PC-3 (cell line): ENCODE results near the gene TTLL12. TPM values are rescaled to one million over a fixed set of nuclear protein-coding genes. Genes with fewer than 3 reads are reported as not detected.

Experiments
- ATAC-seq: fragments of 200-7000 bp; cut with Tn5 transposase; 2 replicates; pipeline ENCODE4 v1.9.1; 2020; ENCODE audit warnings: mild to moderate bottlenecking, moderate library complexity
- BruUV-seq: library from RNA; stranded (reverse); fragments of 400-500 nt; replicated peaks from 2 replicates; lab custom pipeline; 2021; lab: Mats Ljungman, UMichigan
- CTCF ChIA-PET: fragments of 300-600 bp; sonication (Branson Sonifier 250); formaldehyde crosslinking; loops from one replicate; lab custom pipeline; 2022; ENCODE audit warnings: antibody characterized with exemption; lab: Charles Lee
- POLR2A ChIA-PET: fragments of 300-600 bp; sonication (Branson Sonifier 250); formaldehyde crosslinking; loops from one replicate; lab custom pipeline; 2022; ENCODE audit warnings: antibody characterized with exemption; ENCODE audit not compliant: unreplicated experiment; lab: Charles Lee
- DNase-seq: peaks from one replicate; pipeline ENCODE4 v3.0.0-alpha.2; 2015
- H2AFZ ChIP-seq: fragments of 300-600 bp; sonication (generic); 2 replicates; pipeline ENCODE4 v1.6.0; 2016; ENCODE audit warnings: antibody characterized with exemption, low read length
- H3F3A ChIP-seq: fragments of 300-600 bp; sonication (generic); one replicate; pipeline ENCODE4 v1.6.0; 2017; ENCODE audit warnings: antibody characterized with exemption, low read length, control low read depth, mild to moderate bottlenecking; ENCODE audit not compliant: unreplicated experiment
- H3K27ac ChIP-seq: fragments of 300-600 bp; sonication (generic); 2 replicates; pipeline ENCODE4 v1.5.1; 2016; ENCODE audit warnings: mild to moderate bottlenecking, low read length
- H3K27me3 ChIP-seq: fragments of 300-600 bp; sonication (generic); 2 replicates; pipeline ENCODE4 v1.6.1; 2016; ENCODE audit warnings: low read length, mixed read lengths
- H3K36me3 ChIP-seq: fragments of 300-600 bp; sonication (generic); 2 replicates; pipeline ENCODE4 v1.6.1; 2016; ENCODE audit warnings: low read depth, mixed run types, low read length, mixed read lengths
- H3K4me1 ChIP-seq: fragments of 300-600 bp; sonication (generic); 2 replicates; pipeline ENCODE4 v1.5.1; 2016; ENCODE audit warnings: low read length; ENCODE audit not compliant: insufficient read depth
- H3K4me2 ChIP-seq: fragments of 300-600 bp; sonication (generic); 2 replicates; pipeline ENCODE4 v1.6.0; 2016; ENCODE audit warnings: low read length
- H3K4me3 ChIP-seq: fragments of 300-600 bp; sonication (generic); 2 replicates; pipeline ENCODE4 v1.5.1; 2016; ENCODE audit warnings: mild to moderate bottlenecking, low read length, mixed read lengths
- H3K79me2 ChIP-seq: fragments of 300-600 bp; sonication (generic); 2 replicates; pipeline ENCODE4 v1.6.1; 2017; ENCODE audit warnings: low read length, mixed read lengths
- H3K9ac ChIP-seq: fragments of 300-600 bp; sonication (generic); 2 replicates; pipeline ENCODE4 v1.6.0; 2016; ENCODE audit warnings: mild to moderate bottlenecking, low read length
- H3K9me2 ChIP-seq: fragments of 300-600 bp; sonication (generic); replicated peaks from 2 replicates; pipeline ENCODE4 v1.6.1; 2016; ENCODE audit warnings: mixed run types, low read length, mixed read lengths
- H3K9me3 ChIP-seq: fragments of 300-600 bp; sonication (generic); 2 replicates; pipeline ENCODE4 v1.6.1; 2016; ENCODE audit warnings: low read length, mixed read lengths
- H4K20me1 ChIP-seq: fragments of 300-600 bp; sonication (generic); 2 replicates; pipeline ENCODE4 v1.6.1; 2016; ENCODE audit warnings: low read length, mixed read lengths
- CTCF ChIP-seq: fragments of 300-600 bp; sonication (generic); conservative IDR thresholded peaks from 2 replicates; pipeline ENCODE4 v1.5.1; 2017; ENCODE audit warnings: antibody characterized with exemption, low read depth, mild to moderate bottlenecking, low read length
- EZH2 ChIP-seq: fragments of 300-600 bp; sonication (generic); IDR thresholded peaks from one replicate; pipeline ENCODE4 v1.6.1; 2017; ENCODE audit warnings: antibody characterized with exemption, mild to moderate bottlenecking, low read length; ENCODE audit not compliant: unreplicated experiment
- EZH2phosphoT487 ChIP-seq: fragments of 300-600 bp; sonication (generic); IDR thresholded peaks from 2 replicates; pipeline ENCODE4 v1.6.1; 2018; ENCODE audit warnings: mild to moderate bottlenecking, antibody characterized with exemption, low read length, borderline replicate concordance
- intact Hi-C: fragments of 100-400 bp; cut with micrococcal nuclease; formaldehyde crosslinking; loops from 2 replicates; pipeline ENCODE4 v1.9.0; 2023
- total RNA-seq: library from RNA; depleted of rRNA; stranded (reverse); fragments of >200 nt; gene quantifications from 2 replicates; pipeline ENCODE4 v1.2.3, GENCODE V29; 2014

Gene TTLL12
- total RNA-seq, 1 experiment from 2014 or later: 48.9 TPM

DNA sequence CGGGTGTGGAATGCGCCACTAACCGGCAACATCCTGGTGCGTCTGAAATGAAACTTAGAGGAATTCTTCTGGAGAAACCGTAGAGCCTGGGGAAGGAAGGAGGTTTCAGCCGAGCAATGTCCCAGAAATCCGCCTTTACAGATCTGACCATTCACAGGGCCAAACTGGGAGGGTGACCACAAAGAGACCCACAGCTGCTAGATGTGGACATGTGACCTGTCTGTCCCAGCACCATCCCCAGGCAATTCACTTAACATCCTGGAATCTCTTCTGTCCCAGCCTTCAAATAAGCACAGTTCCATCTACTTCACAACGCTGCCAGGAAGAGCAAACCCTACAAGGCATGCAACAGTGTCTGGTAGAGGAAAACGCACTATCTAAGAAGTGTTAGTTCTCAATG is 53.5 kb downstream of the TTLL12 start:
- peaks cover 5% of the 10 kb centered on the region for H3K79me2 ChIP-seq
- no peak overlapping the region for H3K4me2 ChIP-seq
- H2AFZ ChIP-seq: no peak overlapping the region
- TF ChIP-seq EZH2phosphoT487 (no peak), CTCF (no peak)
- no peak overlapping the region for H3K4me3 ChIP-seq
- no peaks in the 10 kb centered on the region for H3F3A ChIP-seq
- H3K27me3 ChIP-seq: no peaks in the 10 kb centered on the region
- H4K20me1 ChIP-seq: no peaks in the 10 kb centered on the region
- H3K36me3 ChIP-seq: peaks cover 8% of the 10 kb centered on the region
- no peak for DNase-seq
- peaks cover 13% of the 10 kb centered on the region for H3K4me1 ChIP-seq
- BruUV-seq: no TSS peak
- ChIA-PET CTCF (no interaction called here), POLR2A (no interaction called here)
- H3K9me3 ChIP-seq: no peaks in the 10 kb centered on the region
- H3K9me2 ChIP-seq: no peaks in the 10 kb centered on the region
- no peak overlapping the region for H3K9ac ChIP-seq
- no peak for ATAC-seq
- H3K27ac ChIP-seq: no peak overlapping the region
- intact Hi-C loops: no loop called here

DNA sequence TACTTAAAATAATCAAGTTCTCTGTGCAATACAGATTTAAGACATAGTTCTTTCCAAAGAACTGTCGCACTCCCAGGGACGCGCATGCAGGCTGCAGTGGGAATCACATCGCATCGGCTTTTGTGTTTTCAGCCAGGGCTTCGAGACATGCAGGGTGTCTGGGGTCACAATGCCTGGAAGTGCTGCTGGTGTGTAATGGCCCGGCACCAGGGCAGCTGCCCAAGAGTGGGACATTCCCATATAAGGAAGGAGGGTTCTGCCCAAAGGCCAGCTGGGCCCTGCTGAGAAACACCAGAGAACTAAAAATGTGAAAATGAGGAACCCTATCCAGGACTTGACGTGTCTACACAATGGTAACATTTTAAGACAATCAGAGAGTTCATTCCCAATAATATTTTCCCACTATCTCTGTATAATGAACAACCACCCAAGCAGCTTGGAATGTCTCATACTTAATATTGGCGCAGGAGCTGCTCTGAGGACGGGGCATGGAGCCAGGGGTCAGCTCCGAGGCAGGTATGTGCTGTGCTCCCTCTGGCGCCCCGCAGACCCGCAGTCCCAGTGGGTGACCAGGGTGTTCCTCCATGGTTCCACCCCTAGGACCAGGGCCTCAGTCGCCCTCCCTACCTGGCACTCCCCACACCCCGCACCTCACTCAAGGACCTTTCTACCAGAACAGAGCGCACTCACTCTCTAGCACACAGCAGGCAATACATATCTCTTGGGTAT is 55.0 kb downstream of the TTLL12 start:
- H3K9ac ChIP-seq: no peak overlapping the region
- peaks cover 8% of the 10 kb centered on the region for H3K36me3 ChIP-seq
- no peak overlapping the region for H3K27ac ChIP-seq
- H4K20me1 ChIP-seq: no peaks in the 10 kb centered on the region
- H3F3A ChIP-seq: no peaks in the 10 kb centered on the region
- ATAC-seq: no peak
- H3K9me2 ChIP-seq: no peaks in the 10 kb centered on the region
- BruUV-seq: no TSS peak
- H2AFZ ChIP-seq: no peak overlapping the region
- no peak overlapping the region for H3K4me3 ChIP-seq
- no peaks in the 10 kb centered on the region for H3K27me3 ChIP-seq
- intact Hi-C loops: no loop called here
- CTCF ChIA-PET: interaction anchor here (0.6 kb wide), 1 partner anchor 100 kb away, joined by 24 read pairs; no protein-coding TSS in a partner anchor
- POLR2A ChIA-PET: no interaction called here
- H3K9me3 ChIP-seq: no peaks in the 10 kb centered on the region
- H3K4me2 ChIP-seq: no peak overlapping the region
- TF ChIP-seq EZH2 (no peak), EZH2phosphoT487 (no peak), CTCF (no peak)
- H3K79me2 ChIP-seq: peaks cover 12% of the 10 kb centered on the region
- no peak for DNase-seq
- H3K4me1 ChIP-seq: peaks cover 28% of the 10 kb centered on the region
